Measurements from ENCODE around the gene RASSF6. TPM values are rescaled to one million over a fixed set of nuclear protein-coding genes. Genes with fewer than 3 reads are reported as not detected.
"Not testable (repeated sequence)": the region's sequence is repeated elsewhere in the genome, so short reads cannot be mapped to it uniquely, and the experiment has no call there.

Gene RASSF6
- total RNA-seq, 1 experiment from 2014 or later, result 7.4 TPM

DNA sequence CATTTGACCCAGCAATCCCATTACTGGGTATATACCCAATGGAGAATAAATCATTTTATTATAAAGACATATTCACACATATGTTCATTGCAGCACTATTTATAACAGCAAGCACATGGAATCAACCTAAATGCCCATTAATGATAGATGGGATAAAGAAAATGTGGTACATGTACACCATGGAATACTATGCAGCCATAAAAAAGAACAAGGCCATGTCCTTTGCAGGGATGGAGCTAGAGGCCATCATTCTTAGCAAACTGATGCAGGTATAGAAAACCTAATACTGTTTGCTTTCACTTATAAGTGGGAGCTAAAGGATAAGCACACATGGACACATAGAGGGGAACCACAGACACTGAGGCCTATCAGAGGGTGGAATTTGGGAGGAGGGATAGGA is 22.6 kb downstream of the RASSF6 start:
- no peak overlapping the region; the same call in 1 of the 2 replicates for H3K27ac ChIP-seq (ENCODE audit: low read length)
- no peak overlapping the region for H3K9ac ChIP-seq (ENCODE audit: low read length)
- H3K4me2 ChIP-seq (ENCODE audit: low read depth, low read length, poor library complexity, severe bottlenecking), result no peak overlapping the region
- no peaks in the 10 kb centered on the region for H3K27me3 ChIP-seq (ENCODE audit: low read length)
- H3K9me2 ChIP-seq (replicated peaks; ENCODE audit: insufficient read depth, low read length), result no peaks in the 10 kb centered on the region
- no peak overlapping the region for H3K4me3 ChIP-seq (ENCODE audit: low read length)
- no peaks in the 10 kb centered on the region; the same call in 1 of the 2 replicates for H3K36me3 ChIP-seq (ENCODE audit: insufficient read depth, low read length)
- no peaks in the 10 kb centered on the region for H4K20me1 ChIP-seq (ENCODE audit: insufficient read depth, low read depth, low read length)
- H2AFZ ChIP-seq (ENCODE audit: low read length), result no peak overlapping the region
- H3K4me1 ChIP-seq (ENCODE audit: low read length), result peaks cover 52% of the 10 kb centered on the region
- H3K9me3 ChIP-seq (ENCODE audit: low read length), result no peaks in the 10 kb centered on the region
- no peak for DNase-seq
- no peaks in the 10 kb centered on the region for H3K79me2 ChIP-seq (ENCODE audit: low read length)

DNA sequence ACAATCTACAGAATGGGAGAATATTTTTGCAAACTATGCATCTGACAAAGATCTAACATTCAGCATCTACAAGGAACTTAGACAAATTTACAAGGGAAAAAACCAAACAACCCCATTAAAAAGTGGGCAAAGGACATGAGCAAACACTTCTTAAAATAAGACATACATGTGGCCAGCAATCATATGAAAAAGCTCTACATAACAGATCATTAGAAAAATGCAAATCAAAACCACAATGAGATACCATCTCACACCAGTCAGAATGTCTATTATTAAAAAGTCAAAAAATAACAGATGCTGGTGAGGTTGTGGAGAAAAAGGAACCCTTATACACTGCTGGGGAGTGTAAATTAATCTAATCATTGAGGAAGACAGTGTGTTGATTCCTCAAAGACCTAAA is 23.1 kb downstream of the RASSF6 start:
- Histone ChIP-seq H3K27ac (ENCODE audit: low read length) (peak overlapping the region; percentile 69; the same call in 1 of the 2 replicates), H3K4me1 (ENCODE audit: low read length) (peaks cover 56% of the 10 kb centered on the region)
- not testable (repeated sequence) for DNase-seq; H3K9me2 ChIP-seq (replicated peaks; ENCODE audit: insufficient read depth, low read length); H2AFZ ChIP-seq (ENCODE audit: low read length); H3K79me2 ChIP-seq (ENCODE audit: low read length); H3K9ac ChIP-seq (ENCODE audit: low read length); H3K36me3 ChIP-seq (ENCODE audit: insufficient read depth, low read length); H3K4me2 ChIP-seq (ENCODE audit: low read depth, low read length, poor library complexity, severe bottlenecking); H3K4me3 ChIP-seq (ENCODE audit: low read length); H4K20me1 ChIP-seq (ENCODE audit: insufficient read depth, low read depth, low read length); H3K27me3 ChIP-seq (ENCODE audit: low read length); H3K9me3 ChIP-seq (ENCODE audit: low read length)

DNA sequence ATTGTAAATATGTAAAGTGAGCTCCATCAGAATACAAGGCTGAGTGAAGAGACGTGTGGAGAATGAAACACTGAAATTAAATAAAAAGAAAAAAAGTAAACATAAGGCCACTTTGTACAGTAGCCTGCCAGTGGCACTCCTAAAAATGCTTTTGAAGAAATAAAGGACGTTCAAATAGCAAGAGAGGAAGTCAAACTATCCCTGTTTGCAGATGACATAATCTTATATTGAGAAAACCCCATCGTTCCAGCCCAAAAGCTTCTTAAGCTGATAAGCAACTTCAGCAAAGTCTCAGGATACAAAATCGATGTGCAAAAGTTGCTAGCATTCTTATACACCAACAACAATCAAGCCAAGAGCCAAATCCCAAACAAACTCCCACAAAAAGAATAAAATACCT is 24.2 kb downstream of the RASSF6 start:
- H3K27ac ChIP-seq (ENCODE audit: low read length), result peak overlapping the region; percentile 69

GRCh38 chr4:73593631-73594241 is 26.5 kb downstream of the RASSF6 start:
- Histone ChIP-seq H3K4me3 (ENCODE audit: low read length) (no peak overlapping the region), H3K4me2 (ENCODE audit: low read depth, low read length, poor library complexity, severe bottlenecking) (no peak overlapping the region), H4K20me1 (ENCODE audit: insufficient read depth, low read depth, low read length) (no peaks in the 10 kb centered on the region), H3K9me2 (replicated peaks; ENCODE audit: insufficient read depth, low read length) (no peaks in the 10 kb centered on the region), H3K79me2 (ENCODE audit: low read length) (no peaks in the 10 kb centered on the region), H3K27me3 (ENCODE audit: low read length) (no peaks in the 10 kb centered on the region), H3K9ac (ENCODE audit: low read length) (no peak overlapping the region), H3K4me1 (ENCODE audit: low read length) (peaks cover 77% of the 10 kb centered on the region), H3K27ac (ENCODE audit: low read length) (peak overlapping the region; percentile 99), H3K36me3 (ENCODE audit: insufficient read depth, low read length) (no peaks in the 10 kb centered on the region; the same call in 1 of the 2 replicates), H2AFZ (ENCODE audit: low read length) (peak overlapping the region; percentile 33; the same call in 1 of the 2 replicates), H3K9me3 (ENCODE audit: low read length) (no peaks in the 10 kb centered on the region)
- peak; percentile 83 for DNase-seq

More for the DNA sequence above, 24.2 kb downstream of the RASSF6 start:
- no peaks in the 10 kb centered on the region for H3K79me2 ChIP-seq (ENCODE audit: low read length)
- no peak overlapping the region for H3K9ac ChIP-seq (ENCODE audit: low read length)
- peaks cover 67% of the 10 kb centered on the region for H3K4me1 ChIP-seq (ENCODE audit: low read length)
- no peaks in the 10 kb centered on the region for H3K9me3 ChIP-seq (ENCODE audit: low read length)
- no peak for DNase-seq
- H2AFZ ChIP-seq (ENCODE audit: low read length), result no peak overlapping the region
- H3K27me3 ChIP-seq (ENCODE audit: low read length), result no peaks in the 10 kb centered on the region
- H4K20me1 ChIP-seq (ENCODE audit: insufficient read depth, low read depth, low read length), result no peaks in the 10 kb centered on the region
- no peak overlapping the region for H3K4me3 ChIP-seq (ENCODE audit: low read length)
- no peak overlapping the region for H3K4me2 ChIP-seq (ENCODE audit: low read depth, low read length, poor library complexity, severe bottlenecking)
- H3K9me2 ChIP-seq (replicated peaks; ENCODE audit: insufficient read depth, low read length), result no peaks in the 10 kb centered on the region
- H3K36me3 ChIP-seq (ENCODE audit: insufficient read depth, low read length), result no peaks in the 10 kb centered on the region; the same call in 1 of the 2 replicates

DNA sequence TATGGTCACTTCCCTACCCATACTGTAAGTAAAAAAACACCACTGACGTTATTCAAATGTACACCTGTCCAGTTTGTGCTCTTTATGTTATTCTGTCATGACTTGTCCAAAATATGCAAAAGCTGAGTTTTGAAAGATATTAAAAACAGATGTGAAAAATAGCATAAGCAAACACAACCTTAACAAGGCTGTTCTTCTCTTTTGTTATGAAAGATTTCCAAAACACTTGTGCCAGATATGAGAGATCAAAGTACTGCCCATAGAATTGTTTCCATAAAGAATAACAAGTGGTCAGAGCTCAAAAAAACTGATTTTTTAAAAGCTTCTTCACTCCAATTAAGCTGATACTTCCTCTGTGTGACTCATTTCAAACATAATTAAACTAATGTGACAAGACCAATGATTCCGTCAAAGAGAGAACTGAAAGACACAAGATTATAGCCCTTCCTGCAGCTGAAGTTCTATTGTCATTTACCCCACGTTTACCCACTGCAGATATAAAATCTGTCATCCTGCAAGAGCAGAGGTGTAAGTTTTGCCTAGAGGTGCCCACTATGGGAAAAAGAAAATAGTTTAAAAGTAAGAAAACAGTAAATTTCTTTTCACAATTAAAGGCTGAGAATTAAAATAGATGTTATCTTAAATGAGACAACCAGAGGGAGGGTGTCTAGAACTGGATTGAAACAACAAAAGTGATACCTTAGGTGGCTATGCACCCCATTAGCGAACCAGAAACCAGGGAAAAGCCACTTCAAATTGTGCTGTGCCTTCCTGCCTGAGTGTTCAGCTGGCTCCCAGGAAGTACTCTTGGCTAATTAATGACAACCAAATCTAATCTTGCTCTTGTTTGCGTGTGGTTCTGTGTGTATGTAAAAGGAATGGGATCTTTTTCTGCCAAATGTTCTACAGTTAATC is 30.1 kb downstream of the RASSF6 start:
- H3K9me2 ChIP-seq (replicated peaks; ENCODE audit: insufficient read depth, low read length), result no peaks in the 10 kb centered on the region
- H2AFZ ChIP-seq (ENCODE audit: low read length), result no peak overlapping the region
- peak overlapping the region; percentile 73 for H3K9ac ChIP-seq (ENCODE audit: low read length)
- no peaks in the 10 kb centered on the region for H3K36me3 ChIP-seq (ENCODE audit: insufficient read depth, low read length)
- H4K20me1 ChIP-seq (ENCODE audit: insufficient read depth, low read depth, low read length), result no peaks in the 10 kb centered on the region
- no peaks in the 10 kb centered on the region for H3K9me3 ChIP-seq (ENCODE audit: low read length)
- peak overlapping the region; percentile 48 for H3K4me3 ChIP-seq (ENCODE audit: low read length)
- H3K27ac ChIP-seq (ENCODE audit: low read length), result peak overlapping the region; percentile 99
- no peaks in the 10 kb centered on the region for H3K79me2 ChIP-seq (ENCODE audit: low read length)
- peaks cover 84% of the 10 kb centered on the region for H3K4me1 ChIP-seq (ENCODE audit: low read length)
- peak; percentile 91 for DNase-seq
- no peaks in the 10 kb centered on the region for H3K27me3 ChIP-seq (ENCODE audit: low read length)
- peak overlapping the region; percentile 79 for H3K4me2 ChIP-seq (ENCODE audit: low read depth, low read length, poor library complexity, severe bottlenecking)

GRCh38 chr4:73589261-73589847 is 30.9 kb downstream of the RASSF6 start:
- DNase-seq, result peak; percentile 86
- Histone ChIP-seq H4K20me1 (ENCODE audit: insufficient read depth, low read depth, low read length) (no peaks in the 10 kb centered on the region), H2AFZ (ENCODE audit: low read length) (no peak overlapping the region), H3K27me3 (ENCODE audit: low read length) (no peaks in the 10 kb centered on the region), H3K4me1 (ENCODE audit: low read length) (peaks cover 87% of the 10 kb centered on the region), H3K4me3 (ENCODE audit: low read length) (peak overlapping the region; percentile 55), H3K36me3 (ENCODE audit: insufficient read depth, low read length) (no peaks in the 10 kb centered on the region), H3K9ac (ENCODE audit: low read length) (peak overlapping the region; percentile 73), H3K27ac (ENCODE audit: low read length) (peak overlapping the region; percentile 99), H3K79me2 (ENCODE audit: low read length) (no peaks in the 10 kb centered on the region), H3K9me3 (ENCODE audit: low read length) (no peaks in the 10 kb centered on the region), H3K4me2 (ENCODE audit: low read depth, low read length, poor library complexity, severe bottlenecking) (peak overlapping the region; percentile 79), H3K9me2 (replicated peaks; ENCODE audit: insufficient read depth, low read length) (no peaks in the 10 kb centered on the region)

- Histone ChIP-seq H3K4me2 (ENCODE audit: low read depth, low read length, poor library complexity, severe bottlenecking) (peak overlapping the region; percentile 79), H2AFZ (ENCODE audit: low read length) (no peak overlapping the region), H3K9me3 (ENCODE audit: low read length) (no peaks in the 10 kb centered on the region), H3K4me3 (ENCODE audit: low read length) (peak overlapping the region; percentile 55), H3K79me2 (ENCODE audit: low read length) (no peaks in the 10 kb centered on the region), H3K9ac (ENCODE audit: low read length) (peak overlapping the region; percentile 73), H3K36me3 (ENCODE audit: insufficient read depth, low read length) (no peaks in the 10 kb centered on the region), H3K27ac (ENCODE audit: low read length) (peak overlapping the region; percentile 99), H3K27me3 (ENCODE audit: low read length) (no peaks in the 10 kb centered on the region), H4K20me1 (ENCODE audit: insufficient read depth, low read depth, low read length) (no peaks in the 10 kb centered on the region), H3K4me1 (ENCODE audit: low read length) (peaks cover 80% of the 10 kb centered on the region), H3K9me2 (replicated peaks; ENCODE audit: insufficient read depth, low read length) (no peaks in the 10 kb centered on the region)
- no peak for DNase-seq
Measured at GRCh38 chr4:73588613-73589012, 31.6 kb downstream of the RASSF6 start.

DNA sequence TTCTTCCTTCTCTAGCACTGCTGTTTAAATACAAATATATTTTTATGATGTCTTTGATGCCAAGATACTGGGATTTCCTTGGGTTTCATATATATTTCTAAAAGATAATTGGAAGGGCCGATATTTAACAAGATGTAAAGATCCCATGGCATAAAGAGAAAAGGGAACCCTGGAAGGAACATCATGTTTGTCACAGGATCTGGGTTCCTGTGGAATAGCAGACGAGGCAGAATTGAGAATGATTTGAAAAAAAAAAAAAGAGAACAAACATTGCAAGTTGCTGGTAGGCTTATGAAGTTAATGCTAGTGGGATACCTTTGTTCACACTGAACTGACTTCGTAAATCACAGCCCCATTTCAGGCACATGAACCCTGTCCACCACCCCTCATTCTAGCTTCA is 33.6 kb downstream of the RASSF6 start:
- no peak overlapping the region for H3K4me2 ChIP-seq (ENCODE audit: low read depth, low read length, poor library complexity, severe bottlenecking)
- H3K27me3 ChIP-seq (ENCODE audit: low read length), result no peaks in the 10 kb centered on the region
- no peaks in the 10 kb centered on the region for H3K9me2 ChIP-seq (replicated peaks; ENCODE audit: insufficient read depth, low read length)
- H2AFZ ChIP-seq (ENCODE audit: low read length), result no peak overlapping the region
- no peaks in the 10 kb centered on the region; the same call in 1 of the 2 replicates for H3K36me3 ChIP-seq (ENCODE audit: insufficient read depth, low read length)
- no peaks in the 10 kb centered on the region for H4K20me1 ChIP-seq (ENCODE audit: insufficient read depth, low read depth, low read length)
- no peaks in the 10 kb centered on the region for H3K9me3 ChIP-seq (ENCODE audit: low read length)
- H3K9ac ChIP-seq (ENCODE audit: low read length), result no peak overlapping the region
- H3K4me3 ChIP-seq (ENCODE audit: low read length), result no peak overlapping the region
- no peaks in the 10 kb centered on the region for H3K79me2 ChIP-seq (ENCODE audit: low read length)
- peaks cover 73% of the 10 kb centered on the region for H3K4me1 ChIP-seq (ENCODE audit: low read length)
- DNase-seq, result no peak
- peak overlapping the region; percentile 99 for H3K27ac ChIP-seq (ENCODE audit: low read length)

Measured in Karpas-422 (cell line).